22Rv1 (cell line): Measurements from ENCODE around the gene POTEI.
"Not testable (repeated sequence)": the region's sequence is repeated elsewhere in the genome, so short reads cannot be mapped to it uniquely, and the experiment has no call there.

Source experiments
- H3K27ac ChIP-seq: fragments of 450-650 bp; 2 replicates; pipeline ENCODE4 v1.5.1; 2017

Gene POTEI

DNA sequence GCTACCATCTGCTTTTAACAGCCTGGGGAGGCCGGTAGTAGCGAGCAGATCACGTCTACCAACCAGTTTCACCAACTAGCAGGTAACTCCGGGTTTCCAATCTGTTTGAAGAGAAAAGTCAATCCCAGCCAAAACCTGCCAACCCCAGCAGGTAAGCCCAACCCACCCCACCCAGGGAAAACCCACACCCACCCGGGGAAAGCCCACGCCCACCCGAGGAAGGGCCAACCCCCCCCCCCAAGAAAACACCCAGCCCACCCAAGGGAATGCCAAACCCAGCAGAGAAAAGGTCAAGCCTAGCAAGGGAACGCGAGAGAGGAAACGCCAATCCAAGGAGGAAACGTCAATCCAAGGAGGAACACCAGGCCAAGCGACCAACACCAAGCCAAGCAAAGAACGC is at the start of gene POTEI:
Gene POTEI, minus strand, starts transcription at position 101 of the 400 bp plus-strand sequence. Its CDS starts 93 bp downstream, at position 8.
- not testable (repeated sequence) for H3K27ac ChIP-seq

- H3K27ac ChIP-seq: not testable (repeated sequence)
Measured at GRCh38 chr2:130556441-130556840, 47.3 kb upstream of the POTEI start.

DNA sequence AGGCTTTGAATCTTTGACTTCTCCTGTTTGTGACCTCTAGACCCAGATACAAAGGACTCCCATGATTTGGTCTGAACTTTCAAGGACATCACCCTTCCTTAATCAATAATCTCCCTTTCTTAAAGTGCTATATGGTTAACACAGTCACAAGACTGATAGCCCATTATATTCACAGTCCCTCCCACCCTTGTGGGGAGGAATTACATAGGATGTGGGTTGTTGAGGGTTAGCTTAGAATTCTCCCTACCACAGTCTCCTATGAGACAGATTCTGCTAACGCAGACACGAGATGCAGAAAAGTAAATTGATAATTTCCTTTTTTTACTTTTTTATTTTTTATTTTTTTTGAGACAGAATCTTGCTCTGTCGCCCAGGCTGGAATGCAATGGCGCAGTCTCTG is 45.0 kb upstream of the POTEI start:
- H3K27ac ChIP-seq: not testable (repeated sequence)

DNA sequence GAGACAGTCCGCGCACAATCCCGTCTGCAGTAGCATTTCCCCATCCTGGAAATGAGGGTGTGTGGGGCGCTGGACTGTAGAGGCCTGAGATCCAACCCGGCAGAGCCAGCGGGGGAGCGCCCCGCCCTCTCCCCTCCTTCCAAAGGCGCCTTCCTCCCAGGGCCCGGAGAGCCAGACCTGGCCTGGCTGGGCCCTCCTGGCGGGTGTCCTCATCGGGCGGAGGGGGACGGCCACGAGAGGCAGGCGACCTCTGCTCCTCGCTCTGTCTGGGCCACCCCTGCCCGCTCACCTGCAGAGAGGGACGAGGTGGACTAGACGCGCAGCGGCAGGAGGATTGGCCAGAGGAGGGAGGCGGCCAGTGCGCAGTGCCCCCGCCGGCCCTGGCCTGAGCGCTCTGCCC is 40.3 kb upstream of the POTEI start:
- H3K27ac ChIP-seq: not testable (repeated sequence)

DNA sequence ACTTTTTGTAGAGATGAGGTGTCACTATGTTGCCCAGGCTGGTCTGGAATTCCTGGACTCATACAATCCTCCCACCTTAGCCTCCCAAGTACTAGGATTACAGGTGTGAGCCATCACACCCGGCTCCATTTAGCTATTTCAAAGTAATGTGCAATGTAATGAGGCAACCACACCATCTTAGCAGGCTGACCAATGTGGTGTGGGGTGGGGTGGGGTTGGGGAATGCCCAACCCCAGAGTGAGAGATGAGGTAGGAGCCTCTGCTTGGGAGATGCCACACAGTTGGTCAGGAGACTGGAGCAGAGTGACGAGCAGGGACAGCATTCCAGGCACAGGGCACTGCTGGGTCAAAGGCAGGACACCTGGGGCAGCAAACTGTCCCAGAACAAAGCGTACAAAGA is 39.3 kb upstream of the POTEI start:
- not testable (repeated sequence) for H3K27ac ChIP-seq

- not testable (repeated sequence) for H3K27ac ChIP-seq
Measured at GRCh38 chr2:130544978-130545377, 35.9 kb upstream of the POTEI start.

GRCh38 chr2:130543785-130544528 is 34.8 kb upstream of the POTEI start:
- H3K27ac ChIP-seq: not testable (repeated sequence)

GRCh38 chr2:130542789-130543188 is 33.7 kb upstream of the POTEI start:
- H3K27ac ChIP-seq: not testable (repeated sequence)

GRCh38 chr2:130538271-130538670 is 29.1 kb upstream of the POTEI start:
- H3K27ac ChIP-seq: not testable (repeated sequence)

DNA sequence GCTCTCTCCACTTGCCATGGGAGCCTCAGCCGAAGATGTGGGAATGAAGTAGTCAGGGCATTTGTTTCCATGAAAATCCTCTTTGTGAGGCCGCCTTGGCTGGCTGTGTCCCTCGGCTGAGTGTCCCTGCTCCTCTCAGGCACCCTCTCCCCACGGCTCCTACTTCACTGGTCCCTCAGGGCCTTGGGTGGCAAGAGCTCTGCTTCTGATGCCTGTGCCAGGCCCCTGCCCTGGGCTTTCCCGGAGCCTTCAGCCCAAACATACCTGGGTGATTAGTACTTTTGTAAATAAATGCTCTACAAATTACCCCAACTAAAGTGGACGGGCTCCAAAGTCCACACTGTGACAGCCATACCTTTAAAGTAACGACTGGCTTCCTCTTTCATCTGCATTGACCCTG is 27.5 kb upstream of the POTEI start:
- not testable (repeated sequence) for H3K27ac ChIP-seq

- not testable (repeated sequence) for H3K27ac ChIP-seq
Measured at GRCh38 chr2:130531672-130532071, 22.5 kb upstream of the POTEI start.

DNA sequence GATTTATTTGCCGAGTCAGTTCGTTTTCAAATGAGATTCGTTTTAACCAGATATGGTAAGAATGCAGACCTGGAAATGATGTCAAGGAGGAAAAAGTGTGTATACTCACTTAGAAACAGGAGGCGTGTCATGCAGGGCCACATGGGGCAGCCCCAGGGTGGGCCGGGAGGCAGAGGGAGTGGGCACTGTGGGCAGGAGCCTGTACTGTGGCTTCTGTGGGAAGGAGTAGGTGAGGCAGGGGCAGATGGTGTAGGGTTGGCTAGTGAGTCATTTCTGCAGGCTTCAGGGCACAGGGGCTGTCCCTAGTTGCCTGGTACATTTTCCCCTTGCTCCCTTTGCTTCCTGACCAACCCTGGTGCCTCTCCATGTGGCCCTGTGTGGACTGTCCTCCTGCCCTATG is 22.1 kb upstream of the POTEI start:
- not testable (repeated sequence) for H3K27ac ChIP-seq

- H3K27ac ChIP-seq: not testable (repeated sequence)
Measured at GRCh38 chr2:130530212-130530611, 21.1 kb upstream of the POTEI start.

GRCh38 chr2:130529545-130529944 is 20.4 kb upstream of the POTEI start:
- H3K27ac ChIP-seq: not testable (repeated sequence)

GRCh38 chr2:130527365-130527967 is 18.3 kb upstream of the POTEI start:
- H3K27ac ChIP-seq: not testable (repeated sequence)

DNA sequence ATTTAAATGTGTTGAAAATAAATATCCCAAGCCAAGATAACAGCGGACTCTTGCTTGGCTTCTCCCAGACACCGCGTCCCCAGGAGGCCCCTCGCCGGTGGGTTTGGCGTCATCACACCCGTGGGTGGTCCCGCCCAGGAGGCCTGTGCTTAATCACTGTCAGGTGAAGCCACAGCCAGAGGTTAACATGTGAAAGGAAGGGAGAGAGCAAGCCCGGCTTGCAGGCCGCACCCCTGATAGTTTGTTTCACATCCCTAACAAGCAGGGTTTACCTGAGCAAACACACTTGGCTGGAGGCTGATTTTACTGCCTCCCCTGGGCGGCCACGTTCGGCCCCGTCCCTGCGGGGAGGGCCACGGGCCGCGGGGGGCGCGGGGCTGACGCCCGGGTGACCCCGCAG is 13.3 kb upstream of the POTEI start:
- H3K27ac ChIP-seq: not testable (repeated sequence)

GRCh38 chr2:130520992-130521391 is 11.9 kb upstream of the POTEI start, which contains the start of gene CFC1B:
Gene CFC1B (plus strand): TSS chr2:130521222. CDS start chr2:130521485, 263 bp downstream.
- H3K27ac ChIP-seq: not testable (repeated sequence)

DNA sequence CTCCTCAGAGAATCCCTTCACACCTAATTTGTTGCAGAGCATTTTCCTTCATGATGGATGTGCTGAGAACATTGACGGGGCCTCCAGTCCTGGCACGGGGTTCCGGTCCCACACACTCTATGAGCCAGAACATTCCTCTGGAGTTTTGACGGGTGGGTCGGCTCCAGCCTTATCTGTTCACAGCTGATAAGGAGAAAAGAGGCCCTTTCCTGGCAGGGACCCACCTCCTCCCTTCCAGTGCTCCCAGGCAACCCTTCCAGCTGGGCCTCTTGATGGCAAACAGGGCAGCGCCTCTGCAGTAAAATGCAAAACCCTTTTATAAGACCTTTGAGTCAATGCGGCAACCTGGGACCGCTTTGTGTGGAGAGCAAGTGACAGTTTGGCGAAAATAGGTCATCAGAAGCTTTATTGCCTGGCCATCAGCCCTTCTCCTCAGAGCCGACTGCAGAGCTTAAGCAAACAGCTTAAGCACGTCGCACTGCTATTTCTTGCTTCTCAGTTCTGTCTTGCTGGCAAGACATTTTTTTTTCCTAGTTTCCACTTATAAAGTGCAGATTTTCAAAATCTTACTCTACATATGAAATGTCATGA is 9.5 kb upstream of the POTEI start:
- H3K27ac ChIP-seq: not testable (repeated sequence)

- not testable (repeated sequence) for H3K27ac ChIP-seq
Measured at GRCh38 chr2:130511747-130512451, 2.8 kb upstream of the POTEI start.

- H3K27ac ChIP-seq: not testable (repeated sequence)
Measured at GRCh38 chr2:130510807-130511746, 1.9 kb upstream of the POTEI start.

DNA sequence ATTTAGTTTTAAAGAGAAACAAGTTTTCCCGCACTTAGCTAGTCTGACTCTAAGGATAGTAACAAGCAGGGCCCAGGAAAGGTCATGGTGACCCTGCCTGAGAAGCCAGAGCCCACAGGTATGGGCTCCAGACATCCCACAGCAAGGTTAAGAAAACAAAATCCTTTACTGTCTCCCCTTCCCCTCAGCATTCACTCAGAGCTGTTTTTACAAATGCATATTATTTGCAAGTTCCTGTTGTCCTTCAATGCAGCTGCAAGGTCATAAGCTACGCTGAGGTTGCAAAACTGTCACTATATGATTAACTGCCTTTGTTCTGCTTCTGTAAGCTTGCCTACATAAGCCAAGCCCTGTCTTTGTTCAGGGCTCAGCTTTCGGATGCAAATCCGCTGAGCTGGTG is 18.1 kb downstream of the POTEI start:
- not testable (repeated sequence) for H3K27ac ChIP-seq
